ENCODE results near the gene KRTAP4-6.
"Not testable (repeated sequence)": the region's sequence is repeated elsewhere in the genome, so short reads cannot be mapped to it uniquely, and the experiment has no call there.

KRTAP4-6 gene

GRCh38 chr17:41121742-41122141, 18.6 kb downstream of the KRTAP4-6 start:
- no peaks in the 10 kb centered on the region for H3K27me3 ChIP-seq (ENCODE audit: low read depth, low read length)
- no peaks in the 10 kb centered on the region for H3K9me3 ChIP-seq (ENCODE audit: control insufficient read depth in 1 of 2, low read length in 2 of 2)
- H3K4me3 ChIP-seq (ENCODE audit: low read depth in 1 of 2, low read length in 2 of 2), result no peak overlapping the region
- H3K36me3 ChIP-seq (ENCODE audit: control insufficient read depth in 1 of 2, insufficient read depth in 2 of 2, low read length in 2 of 2), result no peaks in the 10 kb centered on the region
- no peak overlapping the region for H3K27ac ChIP-seq (ENCODE audit: low read length)
- no peaks in the 10 kb centered on the region for H3K4me1 ChIP-seq (ENCODE audit: control insufficient read depth in 1 of 2, insufficient read depth in 2 of 2, low read length in 2 of 2)

- not testable (repeated sequence) for H3K36me3 ChIP-seq (ENCODE audit: control insufficient read depth in 1 of 2, insufficient read depth in 2 of 2, low read length in 2 of 2); H3K27me3 ChIP-seq (ENCODE audit: low read depth, low read length); H3K4me1 ChIP-seq (ENCODE audit: control insufficient read depth in 1 of 2, insufficient read depth in 2 of 2, low read length in 2 of 2); H3K9me3 ChIP-seq (ENCODE audit: control insufficient read depth in 1 of 2, low read length in 2 of 2); H3K27ac ChIP-seq (ENCODE audit: low read length); H3K4me3 ChIP-seq (ENCODE audit: low read depth in 1 of 2, low read length in 2 of 2)
These were observed 20.4 kb downstream of the KRTAP4-6 start for GRCh38 chr17:41119696-41120690.

- Histone ChIP-seq H3K4me1 (ENCODE audit: control insufficient read depth in 1 of 2, insufficient read depth in 2 of 2, low read length in 2 of 2) (no peaks in the 10 kb centered on the region), H3K9me3 (ENCODE audit: control insufficient read depth in 1 of 2, low read length in 2 of 2) (no peaks in the 10 kb centered on the region), H3K27ac (ENCODE audit: low read length) (no peak overlapping the region), H3K4me3 (ENCODE audit: low read depth in 1 of 2, low read length in 2 of 2) (no peak overlapping the region), H3K36me3 (ENCODE audit: control insufficient read depth in 1 of 2, insufficient read depth in 2 of 2, low read length in 2 of 2) (no peaks in the 10 kb centered on the region), H3K27me3 (ENCODE audit: low read depth, low read length) (no peaks in the 10 kb centered on the region)
These were observed 21.6 kb downstream of the KRTAP4-6 start for GRCh38 chr17:41118721-41119120.

GRCh38 chr17:41117846-41118386, 22.4 kb downstream of the KRTAP4-6 start, which contains the start of gene KRTAP4-11:
KRTAP4-11 (minus strand) TSS chr17:41118373; CDS start chr17:41118315, 58 bp downstream.
- H3K36me3 ChIP-seq (ENCODE audit: control insufficient read depth in 1 of 2, insufficient read depth in 2 of 2, low read length in 2 of 2); H3K4me1 ChIP-seq (ENCODE audit: control insufficient read depth in 1 of 2, insufficient read depth in 2 of 2, low read length in 2 of 2); H3K4me3 ChIP-seq (ENCODE audit: low read depth in 1 of 2, low read length in 2 of 2); H3K9me3 ChIP-seq (ENCODE audit: control insufficient read depth in 1 of 2, low read length in 2 of 2); H3K27me3 ChIP-seq (ENCODE audit: low read depth, low read length); H3K27ac ChIP-seq (ENCODE audit: low read length): not testable (repeated sequence)

- Histone ChIP-seq H3K4me1 (ENCODE audit: control insufficient read depth in 1 of 2, insufficient read depth in 2 of 2, low read length in 2 of 2) (no peaks in the 10 kb centered on the region), H3K27me3 (ENCODE audit: low read depth, low read length) (no peaks in the 10 kb centered on the region), H3K27ac (ENCODE audit: low read length) (no peak overlapping the region), H3K4me3 (ENCODE audit: low read depth in 1 of 2, low read length in 2 of 2) (no peak overlapping the region), H3K9me3 (ENCODE audit: control insufficient read depth in 1 of 2, low read length in 2 of 2) (no peaks in the 10 kb centered on the region), H3K36me3 (ENCODE audit: control insufficient read depth in 1 of 2, insufficient read depth in 2 of 2, low read length in 2 of 2) (no peaks in the 10 kb centered on the region)
These were observed 24.0 kb downstream of the KRTAP4-6 start for GRCh38 chr17:41116297-41116696.

- no peaks in the 10 kb centered on the region for H3K27me3 ChIP-seq (ENCODE audit: low read depth, low read length)
- no peaks in the 10 kb centered on the region for H3K36me3 ChIP-seq (ENCODE audit: control insufficient read depth in 1 of 2, insufficient read depth in 2 of 2, low read length in 2 of 2)
- no peaks in the 10 kb centered on the region for H3K9me3 ChIP-seq (ENCODE audit: control insufficient read depth in 1 of 2, low read length in 2 of 2)
- no peaks in the 10 kb centered on the region for H3K4me1 ChIP-seq (ENCODE audit: control insufficient read depth in 1 of 2, insufficient read depth in 2 of 2, low read length in 2 of 2)
- no peak overlapping the region for H3K27ac ChIP-seq (ENCODE audit: low read length)
- no peak overlapping the region for H3K4me3 ChIP-seq (ENCODE audit: low read depth in 1 of 2, low read length in 2 of 2)
These were observed 29.0 kb downstream of the KRTAP4-6 start for GRCh38 chr17:41111151-41111885.

- H3K4me1 ChIP-seq (ENCODE audit: control insufficient read depth in 1 of 2, insufficient read depth in 2 of 2, low read length in 2 of 2); H3K4me3 ChIP-seq (ENCODE audit: low read depth in 1 of 2, low read length in 2 of 2); H3K27me3 ChIP-seq (ENCODE audit: low read depth, low read length); H3K27ac ChIP-seq (ENCODE audit: low read length); H3K9me3 ChIP-seq (ENCODE audit: control insufficient read depth in 1 of 2, low read length in 2 of 2); H3K36me3 ChIP-seq (ENCODE audit: control insufficient read depth in 1 of 2, insufficient read depth in 2 of 2, low read length in 2 of 2): not testable (repeated sequence)
These were observed 31.5 kb downstream of the KRTAP4-6 start for GRCh38 chr17:41108728-41109386.

- H3K4me3 ChIP-seq (ENCODE audit: low read depth in 1 of 2, low read length in 2 of 2), result no peak overlapping the region
- no peaks in the 10 kb centered on the region for H3K36me3 ChIP-seq (ENCODE audit: control insufficient read depth in 1 of 2, insufficient read depth in 2 of 2, low read length in 2 of 2)
- no peak overlapping the region for H3K27ac ChIP-seq (ENCODE audit: low read length)
- H3K9me3 ChIP-seq (ENCODE audit: control insufficient read depth in 1 of 2, low read length in 2 of 2), result no peaks in the 10 kb centered on the region
- H3K4me1 ChIP-seq (ENCODE audit: control insufficient read depth in 1 of 2, insufficient read depth in 2 of 2, low read length in 2 of 2), result no peaks in the 10 kb centered on the region
- H3K27me3 ChIP-seq (ENCODE audit: low read depth, low read length), result no peaks in the 10 kb centered on the region
These were observed 32.3 kb downstream of the KRTAP4-6 start for GRCh38 chr17:41107941-41108450.

GRCh38 chr17:41105347-41105746, 35.0 kb downstream of the KRTAP4-6 start, which contains the start of gene KRTAP4-9:
KRTAP4-9 (plus strand) TSS chr17:41105389; CDS start chr17:41105389, 0 bp downstream.
- H3K36me3 ChIP-seq (ENCODE audit: control insufficient read depth in 1 of 2, insufficient read depth in 2 of 2, low read length in 2 of 2); H3K9me3 ChIP-seq (ENCODE audit: control insufficient read depth in 1 of 2, low read length in 2 of 2); H3K4me1 ChIP-seq (ENCODE audit: control insufficient read depth in 1 of 2, insufficient read depth in 2 of 2, low read length in 2 of 2); H3K27ac ChIP-seq (ENCODE audit: low read length); H3K27me3 ChIP-seq (ENCODE audit: low read depth, low read length); H3K4me3 ChIP-seq (ENCODE audit: low read depth in 1 of 2, low read length in 2 of 2): not testable (repeated sequence)

GRCh38 chr17:41104386-41105038, 35.8 kb downstream of the KRTAP4-6 start:
- not testable (repeated sequence) for H3K4me3 ChIP-seq (ENCODE audit: low read depth in 1 of 2, low read length in 2 of 2); H3K27ac ChIP-seq (ENCODE audit: low read length); H3K9me3 ChIP-seq (ENCODE audit: control insufficient read depth in 1 of 2, low read length in 2 of 2); H3K4me1 ChIP-seq (ENCODE audit: control insufficient read depth in 1 of 2, insufficient read depth in 2 of 2, low read length in 2 of 2); H3K27me3 ChIP-seq (ENCODE audit: low read depth, low read length); H3K36me3 ChIP-seq (ENCODE audit: control insufficient read depth in 1 of 2, insufficient read depth in 2 of 2, low read length in 2 of 2)
